ENCODE results near the gene DIPK1C. TPM values are rescaled to one million over a fixed set of nuclear protein-coding genes. Genes with fewer than 3 reads are reported as not detected.

The DIPK1C gene
- total RNA-seq, 2 experiments from 2014 or later = not detected

DNA sequence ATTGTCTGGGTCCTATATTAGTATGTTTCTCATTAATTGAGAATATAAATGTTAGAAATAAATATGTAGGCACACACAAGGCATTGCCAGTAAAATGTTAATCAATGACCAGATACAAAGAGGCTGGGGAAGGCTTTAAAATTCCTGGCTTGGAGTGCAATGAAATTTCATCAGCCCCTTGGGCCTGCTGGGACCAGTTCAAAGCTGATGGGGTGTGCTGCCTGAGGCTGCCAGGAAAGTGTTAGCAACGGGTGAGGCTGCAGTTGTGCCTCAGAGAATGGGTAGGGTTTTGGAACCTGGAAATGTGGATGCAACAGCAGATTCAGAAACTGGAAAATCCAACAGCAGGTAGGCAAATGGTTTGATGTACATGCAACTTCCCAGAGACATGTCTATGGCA is 68.9 kb downstream of the DIPK1C start:
- Mint-ChIP-seq H3K27ac (no peak overlapping the region), H3K9me3 (no peaks in the 10 kb centered on the region), H3K4me3 (no peak overlapping the region), H3K27me3 (no peaks in the 10 kb centered on the region), H3K36me3 (ENCODE audit: low read depth) (no peaks in the 10 kb centered on the region), H3K4me1 (ENCODE audit: low read depth) (peaks cover 10% of the 10 kb centered on the region)
- no peak for DNase-seq
- no peak for ATAC-seq
- intact Hi-C loops (cut with micrococcal nuclease) = no loop called here
- TF ChIP-seq, protein P1, sequence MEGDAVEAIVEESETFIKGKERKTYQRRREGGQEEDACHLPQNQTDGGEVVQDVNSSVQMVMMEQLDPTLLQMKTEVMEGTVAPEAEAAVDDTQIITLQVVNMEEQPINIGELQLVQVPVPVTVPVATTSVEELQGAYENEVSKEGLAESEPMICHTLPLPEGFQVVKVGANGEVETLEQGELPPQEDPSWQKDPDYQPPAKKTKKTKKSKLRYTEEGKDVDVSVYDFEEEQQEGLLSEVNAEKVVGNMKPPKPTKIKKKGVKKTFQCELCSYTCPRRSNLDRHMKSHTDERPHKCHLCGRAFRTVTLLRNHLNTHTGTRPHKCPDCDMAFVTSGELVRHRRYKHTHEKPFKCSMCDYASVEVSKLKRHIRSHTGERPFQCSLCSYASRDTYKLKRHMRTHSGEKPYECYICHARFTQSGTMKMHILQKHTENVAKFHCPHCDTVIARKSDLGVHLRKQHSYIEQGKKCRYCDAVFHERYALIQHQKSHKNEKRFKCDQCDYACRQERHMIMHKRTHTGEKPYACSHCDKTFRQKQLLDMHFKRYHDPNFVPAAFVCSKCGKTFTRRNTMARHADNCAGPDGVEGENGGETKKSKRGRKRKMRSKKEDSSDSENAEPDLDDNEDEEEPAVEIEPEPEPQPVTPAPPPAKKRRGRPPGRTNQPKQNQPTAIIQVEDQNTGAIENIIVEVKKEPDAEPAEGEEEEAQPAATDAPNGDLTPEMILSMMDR (IDR thresholded peaks at IDR 0.05) = no peak
- CTCF ChIA-PET = no interaction called here
- POLR2A ChIA-PET = no interaction called here

DNA sequence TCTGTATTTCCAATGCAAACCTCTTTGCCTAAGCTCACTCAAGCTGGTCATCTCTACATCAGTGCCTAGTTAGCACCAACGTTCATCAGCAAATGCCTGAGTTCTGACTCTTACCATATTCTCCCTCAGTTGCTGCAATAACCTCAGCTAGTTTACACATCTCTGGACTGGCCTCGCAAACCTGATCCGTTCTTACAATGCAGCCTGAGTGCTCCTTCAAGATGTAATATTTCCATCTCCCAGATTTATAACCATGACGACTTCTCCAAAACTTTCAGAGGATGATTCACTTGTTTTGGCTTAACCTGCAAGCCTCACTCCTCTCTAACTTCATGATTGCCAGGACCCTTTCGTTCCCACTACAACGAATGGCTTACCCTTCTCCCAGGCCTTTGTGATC is 69.7 kb downstream of the DIPK1C start:
- intact Hi-C loops (cut with micrococcal nuclease) = no loop called here
- ATAC-seq (no peak), DNase-seq (no peak)
- no peaks in the 10 kb centered on the region for H3K36me3 Mint-ChIP-seq (ENCODE audit: low read depth)
- ChIA-PET CTCF (interaction anchor here (1.3 kb wide), 1 partner anchor 12 kb away, joined by 4 read pairs; no protein-coding TSS in a partner anchor), POLR2A (no interaction called here)
- no peaks in the 10 kb centered on the region for H3K9me3 Mint-ChIP-seq
- peaks cover 10% of the 10 kb centered on the region for H3K4me1 Mint-ChIP-seq (ENCODE audit: low read depth)
- H3K4me3 Mint-ChIP-seq = no peak overlapping the region
- no peak overlapping the region for H3K27ac Mint-ChIP-seq
- TF ChIP-seq, protein P1 (IDR thresholded peaks at IDR 0.05) = no peak
- H3K27me3 Mint-ChIP-seq = no peaks in the 10 kb centered on the region

Other genes starting within 250 kb of the DIPK1C start
- 10 to 100 TPM; 60.2 to 62.4 TPM for gene CYB5A, start 165.3 kb downstream of the DIPK1C start, total RNA-seq
- gene C18orf63, start 141.5 kb downstream of the DIPK1C start, total RNA-seq = not detected
- 100 to 1,000 TPM; 121 to 136 TPM for gene CNDP2, start 39.1 kb upstream of the DIPK1C start, total RNA-seq
- gene CNDP1, start 77.2 kb upstream of the DIPK1C start, total RNA-seq = not detected
- gene ZNF407, start 140.6 kb upstream of the DIPK1C start, total RNA-seq = 10 to 100 TPM in 1 of 2 experiments, 1 to 10 TPM in 1; 9.9 to 10.8 TPM

Measured in activated CD8-positive, alpha-beta T cell treated with anti-CD3 and anti-CD28 coated beads for 36 hours (primary cell).